ENCODE data around the gene SLC9A1. TPM values are rescaled to one million over a fixed set of nuclear protein-coding genes. Genes with fewer than 3 reads are reported as not detected.

Gene SLC9A1
- total RNA-seq, 6 donors from 2014 or later = 18.1 to 51.4 (median 31.5) TPM

GRCh38 chr1:27058966-27059669, 95.8 kb downstream of the SLC9A1 start:
- Histone ChIP-seq H3K4me3 (no peak overlapping the region), H3K27ac (no peak overlapping the region), H3K9me3 (no peaks in the 10 kb centered on the region), H3K27me3 (no peaks in the 10 kb centered on the region), H3K36me3 (no peaks in the 10 kb centered on the region), H3K4me1 (no peaks in the 10 kb centered on the region)
- 67 to 78% methylated on average over 11 to 12 of the region's 12 CpGs for WGBS, 2 donors
- DNase-seq (no peak), ATAC-seq (ENCODE audit: low FRiP score in 2 of 2) (peak in 1 of 2 donors; percentile 36)
- no peak for TF ChIP-seq POLR2A (IDR thresholded peaks at IDR 0.05)
- TF ChIP-seq POLR2AphosphoS5 (IDR thresholded peaks at IDR 0.05) = no peak
- TF ChIP-seq CTCF (IDR thresholded peaks at IDR 0.05) = no peak
- TF ChIP-seq EP300 (IDR thresholded peaks at IDR 0.05) = no peak

- no peaks in the 10 kb centered on the region for H3K4me1 ChIP-seq
- no peaks in the 10 kb centered on the region for H3K9me3 ChIP-seq
- H3K27ac ChIP-seq = no peak overlapping the region
- H3K36me3 ChIP-seq = no peaks in the 10 kb centered on the region
- 58 to 63% methylated on average over 13 of the region's 13 CpGs for WGBS, 2 donors
- no peak overlapping the region for H3K4me3 ChIP-seq
- no peaks in the 10 kb centered on the region for H3K27me3 ChIP-seq
- no peak for TF ChIP-seq POLR2AphosphoS5 (IDR thresholded peaks at IDR 0.05)
- no peak for TF ChIP-seq EP300 (IDR thresholded peaks at IDR 0.05)
- no peak for TF ChIP-seq POLR2A (IDR thresholded peaks at IDR 0.05)
- TF ChIP-seq CTCF (IDR thresholded peaks at IDR 0.05) = no peak
- DNase-seq = no peak
- ATAC-seq (ENCODE audit: low FRiP score in 2 of 2) = no peak
Measured at GRCh38 chr1:27057801-27058625, 96.9 kb downstream of the SLC9A1 start.

GRCh38 chr1:27057389-27057788, 97.5 kb downstream of the SLC9A1 start:
- TF ChIP-seq POLR2A (IDR thresholded peaks at IDR 0.05) (no peak), EP300 (IDR thresholded peaks at IDR 0.05) (no peak), CTCF (IDR thresholded peaks at IDR 0.05) (no peak), POLR2AphosphoS5 (IDR thresholded peaks at IDR 0.05) (no peak)
- H3K27me3 ChIP-seq = no peaks in the 10 kb centered on the region
- ATAC-seq (ENCODE audit: low FRiP score in 2 of 2) (no peak), DNase-seq (no peak)
- H3K4me1 ChIP-seq = no peaks in the 10 kb centered on the region
- WGBS, 2 donors = 61 to 75% methylated on average over 3 of the region's 3 CpGs
- no peak overlapping the region for H3K4me3 ChIP-seq
- no peaks in the 10 kb centered on the region for H3K9me3 ChIP-seq
- no peak overlapping the region for H3K27ac ChIP-seq
- H3K36me3 ChIP-seq = no peaks in the 10 kb centered on the region

- Histone ChIP-seq H3K27me3 (no peaks in the 10 kb centered on the region), H3K27ac (no peak overlapping the region), H3K4me1 (no peaks in the 10 kb centered on the region), H3K9me3 (no peaks in the 10 kb centered on the region), H3K4me3 (no peak overlapping the region), H3K36me3 (no peaks in the 10 kb centered on the region)
- TF ChIP-seq POLR2AphosphoS5 (IDR thresholded peaks at IDR 0.05) (no peak), POLR2A (IDR thresholded peaks at IDR 0.05) (no peak), CTCF (IDR thresholded peaks at IDR 0.05) (no peak), EP300 (IDR thresholded peaks at IDR 0.05) (no peak)
- ATAC-seq (ENCODE audit: low FRiP score in 2 of 2) = no peak
- WGBS, 2 donors = 79 to 87% methylated on average over 5 to 6 of the region's 6 CpGs
- no peak for DNase-seq
Measured at GRCh38 chr1:27053977-27054753, 100.8 kb downstream of the SLC9A1 start.

All from upper lobe of left lung (tissue), 6 donors.